Testis (tissue), 2 donors: ENCODE data around the gene CAPN12.

Source experiments
- POLR2A ChIP-seq: fragments of 450-650 bp; IDR thresholded peaks from one replicate; pipeline ENCODE4 v1.6.1; 2017; ENCODE audit warnings: antibody characterized with exemption, mild to moderate bottlenecking, moderate library complexity
- TF ChIP-seq, protein P1 (sequence below), 3 experiments: fragments of 450-650 bp in 2 of 3; fragments of 200-600 bp in 1 of 3; sonication (generic) in 1 of 3; IDR thresholded peaks; one replicate each; pipeline ENCODE4 v1.5.1; 2016 to 2019; ENCODE audit warnings: antibody characterized with exemption in 3 of 3, mild to moderate bottlenecking in 2 of 3, moderate library complexity in 1 of 3

DNA sequence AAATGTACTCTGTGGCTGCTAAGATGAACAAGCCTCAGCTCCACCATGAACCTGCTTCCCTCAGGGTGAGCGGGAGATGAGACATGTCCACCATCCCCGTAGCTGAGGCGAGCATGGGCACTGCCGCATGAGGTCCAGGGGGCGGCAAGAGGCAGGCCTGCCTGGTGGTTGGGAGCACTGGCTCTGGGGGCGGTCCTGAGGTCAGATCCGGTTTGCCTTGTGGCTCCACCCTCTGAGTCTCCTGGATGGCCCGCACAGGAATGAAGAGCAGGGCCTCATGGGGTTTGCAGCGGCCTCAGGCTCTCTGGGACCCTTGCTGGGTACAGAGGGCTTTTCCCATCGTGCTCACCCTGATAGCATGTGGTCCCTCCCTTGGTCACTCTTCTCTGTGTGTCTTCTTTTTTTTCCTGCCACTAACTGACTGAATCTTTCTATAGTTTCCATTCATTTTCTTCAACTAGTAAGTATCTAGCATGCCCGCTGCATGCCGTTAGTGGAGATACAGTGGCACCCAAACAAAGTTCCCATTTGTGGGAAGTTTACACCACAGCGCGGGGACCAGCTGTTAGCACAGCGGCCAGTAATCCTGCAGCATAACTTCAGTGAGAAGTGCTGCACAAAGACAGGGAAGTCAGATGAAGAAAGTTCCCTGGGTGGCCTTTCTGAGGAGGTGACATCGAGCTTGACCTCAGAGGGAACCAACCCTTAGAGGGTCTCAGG is 37.3 kb downstream of the CAPN12 start:
- TF ChIP-seq, protein P1, sequence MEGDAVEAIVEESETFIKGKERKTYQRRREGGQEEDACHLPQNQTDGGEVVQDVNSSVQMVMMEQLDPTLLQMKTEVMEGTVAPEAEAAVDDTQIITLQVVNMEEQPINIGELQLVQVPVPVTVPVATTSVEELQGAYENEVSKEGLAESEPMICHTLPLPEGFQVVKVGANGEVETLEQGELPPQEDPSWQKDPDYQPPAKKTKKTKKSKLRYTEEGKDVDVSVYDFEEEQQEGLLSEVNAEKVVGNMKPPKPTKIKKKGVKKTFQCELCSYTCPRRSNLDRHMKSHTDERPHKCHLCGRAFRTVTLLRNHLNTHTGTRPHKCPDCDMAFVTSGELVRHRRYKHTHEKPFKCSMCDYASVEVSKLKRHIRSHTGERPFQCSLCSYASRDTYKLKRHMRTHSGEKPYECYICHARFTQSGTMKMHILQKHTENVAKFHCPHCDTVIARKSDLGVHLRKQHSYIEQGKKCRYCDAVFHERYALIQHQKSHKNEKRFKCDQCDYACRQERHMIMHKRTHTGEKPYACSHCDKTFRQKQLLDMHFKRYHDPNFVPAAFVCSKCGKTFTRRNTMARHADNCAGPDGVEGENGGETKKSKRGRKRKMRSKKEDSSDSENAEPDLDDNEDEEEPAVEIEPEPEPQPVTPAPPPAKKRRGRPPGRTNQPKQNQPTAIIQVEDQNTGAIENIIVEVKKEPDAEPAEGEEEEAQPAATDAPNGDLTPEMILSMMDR (IDR thresholded peaks at IDR 0.05), result no peak
- TF ChIP-seq POLR2A, result no peak
